GM23338 (cell line): Measurements from ENCODE around the gene RAB6A. TPM values are rescaled to one million over a fixed set of nuclear protein-coding genes. Genes with fewer than 3 reads are reported as not detected.

ENCODE experiments used
- ATAC-seq: fragments of 200-7000 bp; cut with Tn5 transposase; 3 replicates; pipeline ENCODE4 v1.9.1; 2020
- DNase-seq: peaks from one replicate; pipeline ENCODE4 v3.0.0-alpha.2; 2015; ENCODE audit warnings: low spot score
- H2AFZ ChIP-seq: fragments of 200-600 bp; sonication (generic); 2 replicates; pipeline ENCODE4 v1.8.0; 2016; ENCODE audit warnings: antibody characterized with exemption, mild to moderate bottlenecking, moderate library complexity
- H3F3A ChIP-seq: fragments of 200-600 bp; sonication (generic); replicated peaks from 2 replicates; pipeline ENCODE4 v1.8.0; 2017; ENCODE audit warnings: antibody characterized with exemption, mixed run types, low read depth
- H3K27ac ChIP-seq: fragments of 200-600 bp; sonication (generic); 2 replicates; pipeline ENCODE4 v1.6.1; 2016; ENCODE audit warnings: low read depth
- H3K27me3 ChIP-seq: fragments of 200-600 bp; sonication (generic); 2 replicates; pipeline ENCODE4 v1.8.0; 2016; ENCODE audit warnings: mild to moderate bottlenecking, mixed run types, moderate library complexity; ENCODE audit not compliant: insufficient read depth
- H3K36me3 ChIP-seq: fragments of 200-600 bp; sonication (generic); 2 replicates; pipeline ENCODE4 v1.8.0; 2016; ENCODE audit warnings: mild to moderate bottlenecking; ENCODE audit not compliant: insufficient read depth
- H3K4me1 ChIP-seq: fragments of 200-600 bp; sonication (generic); 2 replicates; pipeline ENCODE4 v1.8.0; 2016; ENCODE audit warnings: mild to moderate bottlenecking, moderate library complexity; ENCODE audit not compliant: insufficient read depth
- H3K4me2 ChIP-seq: fragments of 200-600 bp; sonication (generic); 2 replicates; pipeline ENCODE4 v1.7.1; 2017; ENCODE audit warnings: mixed run types
- H3K4me3 ChIP-seq: fragments of 200-600 bp; sonication (generic); 2 replicates; pipeline ENCODE4 v1.6.1; 2016; ENCODE audit warnings: mixed run types
- H3K79me2 ChIP-seq: fragments of 200-600 bp; sonication (generic); replicated peaks from 2 replicates; pipeline ENCODE4 v1.8.0; 2017; ENCODE audit warnings: mild to moderate bottlenecking; ENCODE audit not compliant: insufficient read depth
- H3K9me2 ChIP-seq: fragments of 200-600 bp; sonication (generic); 2 replicates; pipeline ENCODE4 v1.8.0; 2017; ENCODE audit not compliant: insufficient read depth
- H4K20me1 ChIP-seq: fragments of 200-600 bp; sonication (generic); replicated peaks from 2 replicates; pipeline ENCODE4 v1.8.0; 2017; ENCODE audit warnings: mild to moderate bottlenecking; ENCODE audit not compliant: insufficient read depth
- H3K27ac Mint-ChIP-seq: 2 replicates; pipeline ENCODE4 v1.8.0; 2020; ENCODE audit warnings: inconsistent platforms, mild to moderate bottlenecking, moderate library complexity, mixed read lengths
- H3K27me3 Mint-ChIP-seq: 3 replicates; pipeline ENCODE4 v1.8.0; 2022; ENCODE audit warnings: low read depth, mild to moderate bottlenecking, moderate library complexity, mixed read lengths, inconsistent platforms; ENCODE audit not compliant: insufficient read depth, poor library complexity
- H3K36me3 Mint-ChIP-seq: 3 replicates; pipeline ENCODE4 v1.8.0; 2021; ENCODE audit warnings: low read depth, mild to moderate bottlenecking, inconsistent platforms, moderate library complexity, mixed read lengths
- H3K4me1 Mint-ChIP-seq: 3 replicates; pipeline ENCODE4 v1.8.0; 2020; ENCODE audit warnings: mild to moderate bottlenecking, inconsistent platforms, mixed read lengths
- H3K4me3 Mint-ChIP-seq: 3 replicates; pipeline ENCODE4 v1.8.0; 2021; ENCODE audit warnings: moderate library complexity, mild to moderate bottlenecking, inconsistent platforms, mixed read lengths
- H3K9me3 Mint-ChIP-seq: 3 replicates; pipeline ENCODE4 v1.8.0; 2020; ENCODE audit warnings: moderate library complexity, mild to moderate bottlenecking, inconsistent platforms, mixed read lengths
- CREB1 ChIP-seq: fragments of 250-450 bp; sonication (Bioruptor Pico); IDR thresholded peaks from 2 replicates; pipeline ENCODE4 v1.5.0; 2020; ENCODE audit warnings: low read depth, mild to moderate bottlenecking, moderate library complexity
- CTCF ChIP-seq, 2 experiments: fragments of 200-600 bp in 1 of 2; sonication (generic) in 1 of 2; conservative IDR thresholded peaks; 2 replicates each; pipeline versions ENCODE4 v1.5.1 to v1.6.1; 2016 to 2017; ENCODE audit warnings: antibody characterized with exemption in 2 of 2, low read depth in 2 of 2, mild to moderate bottlenecking in 2 of 2, moderate library complexity in 1 of 2
- ETS1 ChIP-seq: IDR thresholded peaks from 2 replicates; pipeline ENCODE4 v1.6.1; 2016; ENCODE audit warnings: antibody characterized with exemption
- EZH2 ChIP-seq: fragments of 200-600 bp; sonication (generic); IDR thresholded peaks from one replicate; pipeline ENCODE4 v1.8.0; 2017; ENCODE audit warnings: antibody characterized with exemption, mild to moderate bottlenecking, low read depth; ENCODE audit not compliant: unreplicated experiment
- NANOG ChIP-seq: IDR thresholded peaks from 2 replicates; pipeline ENCODE4 v1.6.1; 2016; ENCODE audit warnings: antibody characterized with exemption, borderline replicate concordance
- POLR2AphosphoS5 ChIP-seq: IDR thresholded peaks from 2 replicates; pipeline ENCODE4 v1.6.1; 2016; ENCODE audit warnings: antibody characterized with exemption, low read depth
- REST ChIP-seq: IDR thresholded peaks from one replicate; pipeline ENCODE4 v1.6.1; 2018; ENCODE audit warnings: antibody characterized with exemption; ENCODE audit not compliant: unreplicated experiment
- STAT1 ChIP-seq: IDR thresholded peaks from one replicate; pipeline ENCODE4 v1.6.1; 2016; ENCODE audit warnings: antibody characterized with exemption; ENCODE audit not compliant: unreplicated experiment
- polyA plus RNA-seq: library from polyadenylated mRNA; unstranded; fragments of >200 nt; fragmentation: Nextera tagmentation; extraction: Ambion mirVana; gene quantifications from 2 replicates; pipeline ENCODE4 v1.2.1, GENCODE V29; 2016
- total RNA-seq: library from RNA; depleted of rRNA; stranded (reverse); fragments of >200 nt; shearing (Covaris generic); gene quantifications from 2 replicates; pipeline ENCODE4 v1.2.3, GENCODE V29; 2014

Gene RAB6A
- total and polyA plus RNA-seq, 2 experiments from 2014 or later: 61.1 to 127 TPM

- TF ChIP-seq CREB1 (CRISPR knock-in tag) (no peak), EZH2 (no peak), CTCF (conservative IDR thresholded peaks at IDR 0.05; ENCODE audit: low read depth in 2 of 2) (no peak), ETS1 (no peak), REST (no peak), STAT1 (no peak), POLR2AphosphoS5 (no peak)
Measured at GRCh38 chr11:73648121-73648520, 112.8 kb downstream of the RAB6A start (continued).

- DNase-seq (peak; percentile 97), ATAC-seq (peak; percentile 82)
- Mint-ChIP-seq H3K4me3 (peak overlapping the region; percentile 81), H3K4me1 (peaks cover 45% of the 10 kb centered on the region), H3K36me3 (no peaks in the 10 kb centered on the region), H3K9me3 (no peaks in the 10 kb centered on the region), H3K27me3 (peaks cover 26% of the 10 kb centered on the region), H3K27ac (peak overlapping the region; percentile 82; the same call in 1 of the 2 replicates)
- Histone ChIP-seq H3K4me1 (peaks cover 23% of the 10 kb centered on the region), H4K20me1 (no peaks in the 10 kb centered on the region), H3K27ac (no peak overlapping the region), H3K9me2 (no peaks in the 10 kb centered on the region), H2AFZ (peak overlapping the region; percentile 40; the same call in 1 of the 2 replicates), H3K4me2 (peak overlapping the region; percentile 100), H3K4me3 (peak overlapping the region; percentile 89), H3F3A (peaks cover 10% of the 10 kb centered on the region), H3K79me2 (no peaks in the 10 kb centered on the region), H3K27me3 (peaks cover 33% of the 10 kb centered on the region), H3K36me3 (no peaks in the 10 kb centered on the region)
- TF ChIP-seq REST: no peak
- no peak for TF ChIP-seq EZH2
- no peak for TF ChIP-seq NANOG
- TF ChIP-seq ETS1: peak; percentile 61; the same call in 1 of the 2 replicates
- TF ChIP-seq CREB1 (CRISPR knock-in tag): peak; percentile 88
- TF ChIP-seq POLR2AphosphoS5: peak; percentile 43; the same call in 1 of the 2 replicates
Measured at GRCh38 chr11:73647459-73648100, 113.3 kb downstream of the RAB6A start.
